GM12878 (cell line): ENCODE results near the gene DTNA.

Experiments
- CEBPB ChIP-seq, 2 experiments: fragments of 150-350 bp in 1 of 2; IDR thresholded peaks; 2 replicates each; pipeline ENCODE4 v1.6.1; 2012 to 2014; ENCODE audit warnings: low read depth in 2 of 2, low read length in 2 of 2, borderline replicate concordance in 1 of 2, inconsistent platforms in 1 of 2
- CHD4 ChIP-seq: fragments of 200-600 bp; sonication (generic); IDR thresholded peaks from 2 replicates; pipeline ENCODE4 v1.6.1; 2016; ENCODE audit warnings: mild to moderate bottlenecking
- E2F4 ChIP-seq: IDR thresholded peaks from 2 replicates; pipeline ENCODE4 v1.6.1; 2012; ENCODE audit warnings: low read depth, low read length, improper control_type of control experiment
- EP300 ChIP-seq, 2 experiments: fragments of 150-350 bp in 1 of 2; IDR thresholded peaks; 2 replicates each; pipeline ENCODE4 v1.6.1; 2011 to 2012; ENCODE audit warnings: low read depth in 2 of 2, low read length in 2 of 2, borderline replicate concordance in 1 of 2, improper control_type of control experiment in 1 of 2, inconsistent platforms in 1 of 2; ENCODE audit not compliant: control insufficient read depth in 1 of 2
- EZH2 ChIP-seq: IDR thresholded peaks from 2 replicates; pipeline ENCODE4 v1.6.1; 2012; ENCODE audit warnings: low read depth, mild to moderate bottlenecking, control low read depth, inconsistent platforms, low read length, borderline replicate concordance; ENCODE audit not compliant: control insufficient read depth
- GATAD2B ChIP-seq: fragments of 450-650 bp; conservative IDR thresholded peaks from 2 replicates; pipeline ENCODE4 v1.6.1; 2017; ENCODE audit warnings: low read depth, mild to moderate bottlenecking, moderate library complexity
- POLR2AphosphoS5 ChIP-seq: IDR thresholded peaks from 2 replicates; pipeline ENCODE4 v1.6.1; 2011; ENCODE audit warnings: mild to moderate bottlenecking, low read length, inconsistent platforms
- SMC3 ChIP-seq: IDR thresholded peaks from 2 replicates; pipeline ENCODE4 v1.6.1; 2011; ENCODE audit warnings: low read length, improper control_type of control experiment, borderline replicate concordance
- TF ChIP-seq, protein P1 (sequence below): IDR thresholded peaks from 2 replicates; pipeline ENCODE4 v1.6.1; 2012; ENCODE audit warnings: low read depth, low read length, improper control_type of control experiment
- TF ChIP-seq, protein P2 (sequence below): fragments of 450-650 bp; IDR thresholded peaks from 2 replicates; pipeline ENCODE4 v1.6.1; 2017; ENCODE audit warnings: mild to moderate bottlenecking, low read depth, inconsistent platforms; ENCODE audit not compliant: poor library complexity, severe bottlenecking
- TF ChIP-seq, protein P3 (sequence below): IDR thresholded peaks from 2 replicates; pipeline ENCODE4 v1.6.1; 2012; ENCODE audit warnings: mild to moderate bottlenecking, low read depth, low read length

DNA sequence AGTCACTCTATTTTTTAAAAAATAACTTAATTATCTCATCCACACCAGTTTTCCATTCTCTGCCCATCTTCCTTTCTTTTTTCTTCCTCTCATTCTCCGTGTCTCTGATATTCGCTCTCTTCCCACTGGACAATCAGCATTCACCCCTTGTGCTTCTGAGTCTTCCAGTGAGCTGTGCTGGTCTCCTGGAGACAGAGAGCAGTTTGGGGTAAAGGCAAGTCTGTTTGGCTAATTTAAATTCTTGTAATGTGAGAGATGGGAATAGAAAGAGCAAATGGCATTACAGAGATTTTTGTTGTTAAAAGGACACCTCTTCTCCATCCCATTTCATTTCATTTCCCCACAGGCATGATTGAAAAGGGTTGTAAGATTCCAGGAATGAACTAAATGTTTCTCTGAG is 107.5 kb downstream of the DTNA start:
- TF ChIP-seq, protein P1, sequence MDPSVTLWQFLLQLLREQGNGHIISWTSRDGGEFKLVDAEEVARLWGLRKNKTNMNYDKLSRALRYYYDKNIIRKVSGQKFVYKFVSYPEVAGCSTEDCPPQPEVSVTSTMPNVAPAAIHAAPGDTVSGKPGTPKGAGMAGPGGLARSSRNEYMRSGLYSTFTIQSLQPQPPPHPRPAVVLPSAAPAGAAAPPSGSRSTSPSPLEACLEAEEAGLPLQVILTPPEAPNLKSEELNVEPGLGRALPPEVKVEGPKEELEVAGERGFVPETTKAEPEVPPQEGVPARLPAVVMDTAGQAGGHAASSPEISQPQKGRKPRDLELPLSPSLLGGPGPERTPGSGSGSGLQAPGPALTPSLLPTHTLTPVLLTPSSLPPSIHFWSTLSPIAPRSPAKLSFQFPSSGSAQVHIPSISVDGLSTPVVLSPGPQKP = no peak
- no peak for TF ChIP-seq GATAD2B
- no peak for TF ChIP-seq E2F4
- no peak for TF ChIP-seq EZH2
- TF ChIP-seq, protein P2, sequence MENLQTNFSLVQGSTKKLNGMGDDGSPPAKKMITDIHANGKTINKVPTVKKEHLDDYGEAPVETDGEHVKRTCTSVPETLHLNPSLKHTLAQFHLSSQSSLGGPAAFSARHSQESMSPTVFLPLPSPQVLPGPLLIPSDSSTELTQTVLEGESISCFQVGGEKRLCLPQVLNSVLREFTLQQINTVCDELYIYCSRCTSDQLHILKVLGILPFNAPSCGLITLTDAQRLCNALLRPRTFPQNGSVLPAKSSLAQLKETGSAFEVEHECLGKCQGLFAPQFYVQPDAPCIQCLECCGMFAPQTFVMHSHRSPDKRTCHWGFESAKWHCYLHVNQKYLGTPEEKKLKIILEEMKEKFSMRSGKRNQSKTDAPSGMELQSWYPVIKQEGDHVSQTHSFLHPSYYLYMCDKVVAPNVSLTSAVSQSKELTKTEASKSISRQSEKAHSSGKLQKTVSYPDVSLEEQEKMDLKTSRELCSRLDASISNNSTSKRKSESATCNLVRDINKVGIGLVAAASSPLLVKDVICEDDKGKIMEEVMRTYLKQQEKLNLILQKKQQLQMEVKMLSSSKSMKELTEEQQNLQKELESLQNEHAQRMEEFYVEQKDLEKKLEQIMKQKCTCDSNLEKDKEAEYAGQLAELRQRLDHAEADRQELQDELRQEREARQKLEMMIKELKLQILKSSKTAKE = no peak
- no peak for TF ChIP-seq CEBPB (IDR thresholded peaks at IDR 0.05; ENCODE audit: borderline replicate concordance in 1 of 2, low read depth in 2 of 2, low read length in 2 of 2)
- TF ChIP-seq EP300 (IDR thresholded peaks at IDR 0.05; ENCODE audit: borderline replicate concordance in 1 of 2, control insufficient read depth in 1 of 2, low read depth in 2 of 2, low read length in 2 of 2) = no peak
- TF ChIP-seq CHD4 = no peak
- no peak for TF ChIP-seq SMC3
- TF ChIP-seq POLR2AphosphoS5 = no peak
- TF ChIP-seq, protein P3, sequence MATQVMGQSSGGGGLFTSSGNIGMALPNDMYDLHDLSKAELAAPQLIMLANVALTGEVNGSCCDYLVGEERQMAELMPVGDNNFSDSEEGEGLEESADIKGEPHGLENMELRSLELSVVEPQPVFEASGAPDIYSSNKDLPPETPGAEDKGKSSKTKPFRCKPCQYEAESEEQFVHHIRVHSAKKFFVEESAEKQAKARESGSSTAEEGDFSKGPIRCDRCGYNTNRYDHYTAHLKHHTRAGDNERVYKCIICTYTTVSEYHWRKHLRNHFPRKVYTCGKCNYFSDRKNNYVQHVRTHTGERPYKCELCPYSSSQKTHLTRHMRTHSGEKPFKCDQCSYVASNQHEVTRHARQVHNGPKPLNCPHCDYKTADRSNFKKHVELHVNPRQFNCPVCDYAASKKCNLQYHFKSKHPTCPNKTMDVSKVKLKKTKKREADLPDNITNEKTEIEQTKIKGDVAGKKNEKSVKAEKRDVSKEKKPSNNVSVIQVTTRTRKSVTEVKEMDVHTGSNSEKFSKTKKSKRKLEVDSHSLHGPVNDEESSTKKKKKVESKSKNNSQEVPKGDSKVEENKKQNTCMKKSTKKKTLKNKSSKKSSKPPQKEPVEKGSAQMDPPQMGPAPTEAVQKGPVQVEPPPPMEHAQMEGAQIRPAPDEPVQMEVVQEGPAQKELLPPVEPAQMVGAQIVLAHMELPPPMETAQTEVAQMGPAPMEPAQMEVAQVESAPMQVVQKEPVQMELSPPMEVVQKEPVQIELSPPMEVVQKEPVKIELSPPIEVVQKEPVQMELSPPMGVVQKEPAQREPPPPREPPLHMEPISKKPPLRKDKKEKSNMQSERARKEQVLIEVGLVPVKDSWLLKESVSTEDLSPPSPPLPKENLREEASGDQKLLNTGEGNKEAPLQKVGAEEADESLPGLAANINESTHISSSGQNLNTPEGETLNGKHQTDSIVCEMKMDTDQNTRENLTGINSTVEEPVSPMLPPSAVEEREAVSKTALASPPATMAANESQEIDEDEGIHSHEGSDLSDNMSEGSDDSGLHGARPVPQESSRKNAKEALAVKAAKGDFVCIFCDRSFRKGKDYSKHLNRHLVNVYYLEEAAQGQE = no peak
